ENCODE results near the gene DMRTC2. TPM values are rescaled to one million over a fixed set of nuclear protein-coding genes. Genes with fewer than 3 reads are reported as not detected.

DMRTC2 gene
- total RNA-seq, 2 donors from 2014 or later = not detected

- no peaks in the 10 kb centered on the region for H3K27me3 ChIP-seq (replicated peaks; ENCODE audit: insufficient read depth)
- no peak for TF ChIP-seq CTCF (IDR thresholded peaks at IDR 0.05)
- ATAC-seq (ENCODE audit: insufficient number of reproducible peaks, low FRiP score, low read depth) (no peak), DNase-seq (ENCODE audit: low spot score) (no peak)
- H3K4me3 ChIP-seq = no peak overlapping the region
- no peaks in the 10 kb centered on the region for H3K4me1 ChIP-seq (ENCODE audit: control insufficient read depth in 1 of 2, low read depth in 2 of 2)
- no peaks in the 10 kb centered on the region for H3K9me3 ChIP-seq
- H3K27ac ChIP-seq = no peak overlapping the region
- no peaks in the 10 kb centered on the region for H3K36me3 ChIP-seq
Observed at GRCh38 chr19:41810301-41810700, 34.5 kb upstream of the DMRTC2 start.

GRCh38 chr19:41811036-41811435 lies 33.8 kb upstream of the DMRTC2 start:
- Histone ChIP-seq H3K27me3 (replicated peaks; ENCODE audit: insufficient read depth) (no peaks in the 10 kb centered on the region), H3K4me3 (no peak overlapping the region), H3K27ac (no peak overlapping the region), H3K36me3 (no peaks in the 10 kb centered on the region), H3K9me3 (no peaks in the 10 kb centered on the region), H3K4me1 (ENCODE audit: control insufficient read depth in 1 of 2, low read depth in 2 of 2) (no peaks in the 10 kb centered on the region)
- no peak for TF ChIP-seq CTCF (IDR thresholded peaks at IDR 0.05)
- DNase-seq (ENCODE audit: low spot score) (no peak), ATAC-seq (ENCODE audit: insufficient number of reproducible peaks, low FRiP score, low read depth) (no peak)

GRCh38 chr19:41811981-41812380 lies 32.9 kb upstream of the DMRTC2 start:
- no peak for ATAC-seq (ENCODE audit: insufficient number of reproducible peaks, low FRiP score, low read depth)
- no peak for DNase-seq (ENCODE audit: low spot score)

GRCh38 chr19:41813911-41814310 lies 30.9 kb upstream of the DMRTC2 start:
- Histone ChIP-seq H3K27ac (no peak overlapping the region), H3K4me3 (no peak overlapping the region), H3K36me3 (no peaks in the 10 kb centered on the region), H3K9me3 (no peaks in the 10 kb centered on the region), H3K27me3 (replicated peaks; ENCODE audit: insufficient read depth) (no peaks in the 10 kb centered on the region), H3K4me1 (ENCODE audit: control insufficient read depth in 1 of 2, low read depth in 2 of 2) (no peaks in the 10 kb centered on the region)
- TF ChIP-seq CTCF (IDR thresholded peaks at IDR 0.05) = no peak
- no peak for DNase-seq (ENCODE audit: low spot score)
- no peak for ATAC-seq (ENCODE audit: insufficient number of reproducible peaks, low FRiP score, low read depth)

More at GRCh38 chr19:41811981-41812380, 32.9 kb upstream of the DMRTC2 start:
- no peak overlapping the region for H3K27ac ChIP-seq
- H3K4me3 ChIP-seq = no peak overlapping the region
- no peaks in the 10 kb centered on the region for H3K9me3 ChIP-seq
- no peak for TF ChIP-seq CTCF (IDR thresholded peaks at IDR 0.05)
- H3K36me3 ChIP-seq = no peaks in the 10 kb centered on the region
- H3K27me3 ChIP-seq (replicated peaks; ENCODE audit: insufficient read depth) = no peaks in the 10 kb centered on the region
- H3K4me1 ChIP-seq (ENCODE audit: control insufficient read depth in 1 of 2, low read depth in 2 of 2) = no peaks in the 10 kb centered on the region

GRCh38 chr19:41815301-41815700 lies 29.5 kb upstream of the DMRTC2 start:
- Histone ChIP-seq H3K27ac (no peak overlapping the region), H3K4me1 (ENCODE audit: control insufficient read depth in 1 of 2, low read depth in 2 of 2) (no peaks in the 10 kb centered on the region), H3K27me3 (replicated peaks; ENCODE audit: insufficient read depth) (no peaks in the 10 kb centered on the region), H3K36me3 (no peaks in the 10 kb centered on the region), H3K9me3 (no peaks in the 10 kb centered on the region), H3K4me3 (no peak overlapping the region)
- TF ChIP-seq CTCF (IDR thresholded peaks at IDR 0.05) = no peak
- ATAC-seq (ENCODE audit: insufficient number of reproducible peaks, low FRiP score, low read depth) (no peak), DNase-seq (ENCODE audit: low spot score) (no peak)
